ENCODE results near the gene FREM3. TPM values are rescaled to one million over a fixed set of nuclear protein-coding genes. Genes with fewer than 3 reads are reported as not detected.

FREM3 gene
- total RNA-seq, 1 donor from 2014 or later, result 0.56 TPM

- no peak for DNase-seq (ENCODE audit: low spot score)
- TF ChIP-seq CTCF (IDR thresholded peaks at IDR 0.05; ENCODE audit: unreplicated experiment), result no peak
- Mint-ChIP-seq H3K27me3 (ENCODE audit: unreplicated experiment) (no peaks in the 10 kb centered on the region), H3K4me1 (ENCODE audit: unreplicated experiment) (no peaks in the 10 kb centered on the region), H3K27ac (ENCODE audit: unreplicated experiment) (no peak overlapping the region), H3K36me3 (ENCODE audit: low read depth, unreplicated experiment) (peaks cover 4% of the 10 kb centered on the region), H3K4me3 (ENCODE audit: unreplicated experiment) (no peak overlapping the region), H3K9me3 (ENCODE audit: unreplicated experiment) (peaks cover 6% of the 10 kb centered on the region)
Observed at GRCh38 chr4:143668930-143669552, 31.4 kb downstream of the FREM3 start.

- no peaks in the 10 kb centered on the region for H3K4me1 Mint-ChIP-seq (ENCODE audit: unreplicated experiment)
- TF ChIP-seq CTCF (IDR thresholded peaks at IDR 0.05; ENCODE audit: unreplicated experiment), result no peak
- H3K27ac Mint-ChIP-seq (ENCODE audit: unreplicated experiment), result no peak overlapping the region
- DNase-seq (ENCODE audit: low spot score), result no peak
- H3K9me3 Mint-ChIP-seq (ENCODE audit: unreplicated experiment), result peaks cover 10% of the 10 kb centered on the region
- H3K4me3 Mint-ChIP-seq (ENCODE audit: unreplicated experiment), result no peak overlapping the region
- no peaks in the 10 kb centered on the region for H3K27me3 Mint-ChIP-seq (ENCODE audit: unreplicated experiment)
- H3K36me3 Mint-ChIP-seq (ENCODE audit: low read depth, unreplicated experiment), result peaks cover 4% of the 10 kb centered on the region
Observed at GRCh38 chr4:143667461-143667860, 33.0 kb downstream of the FREM3 start.

GRCh38 chr4:143658336-143658735 lies 42.1 kb downstream of the FREM3 start:
- no peak for DNase-seq (ENCODE audit: low spot score)
- Mint-ChIP-seq H3K4me1 (ENCODE audit: unreplicated experiment) (no peaks in the 10 kb centered on the region), H3K9me3 (ENCODE audit: unreplicated experiment) (no peaks in the 10 kb centered on the region), H3K4me3 (ENCODE audit: unreplicated experiment) (no peak overlapping the region), H3K27me3 (ENCODE audit: unreplicated experiment) (peaks cover 1% of the 10 kb centered on the region), H3K36me3 (ENCODE audit: low read depth, unreplicated experiment) (no peaks in the 10 kb centered on the region), H3K27ac (ENCODE audit: unreplicated experiment) (no peak overlapping the region)
- no peak for TF ChIP-seq CTCF (IDR thresholded peaks at IDR 0.05; ENCODE audit: unreplicated experiment)

- H3K4me3 Mint-ChIP-seq (ENCODE audit: unreplicated experiment), result no peak overlapping the region
- H3K9me3 Mint-ChIP-seq (ENCODE audit: unreplicated experiment), result no peaks in the 10 kb centered on the region
- H3K27ac Mint-ChIP-seq (ENCODE audit: unreplicated experiment), result no peak overlapping the region
- no peaks in the 10 kb centered on the region for H3K36me3 Mint-ChIP-seq (ENCODE audit: low read depth, unreplicated experiment)
- DNase-seq (ENCODE audit: low spot score), result no peak
- H3K4me1 Mint-ChIP-seq (ENCODE audit: unreplicated experiment), result no peaks in the 10 kb centered on the region
- no peak for TF ChIP-seq CTCF (IDR thresholded peaks at IDR 0.05; ENCODE audit: unreplicated experiment)
- peaks cover 1% of the 10 kb centered on the region for H3K27me3 Mint-ChIP-seq (ENCODE audit: unreplicated experiment)
Observed at GRCh38 chr4:143654571-143654970, 45.9 kb downstream of the FREM3 start.

- Mint-ChIP-seq H3K4me3 (ENCODE audit: unreplicated experiment) (no peak overlapping the region), H3K36me3 (ENCODE audit: low read depth, unreplicated experiment) (no peaks in the 10 kb centered on the region), H3K27ac (ENCODE audit: unreplicated experiment) (no peak overlapping the region), H3K27me3 (ENCODE audit: unreplicated experiment) (no peaks in the 10 kb centered on the region), H3K4me1 (ENCODE audit: unreplicated experiment) (no peaks in the 10 kb centered on the region), H3K9me3 (ENCODE audit: unreplicated experiment) (peaks cover 4% of the 10 kb centered on the region)
- TF ChIP-seq CTCF (IDR thresholded peaks at IDR 0.05; ENCODE audit: unreplicated experiment), result no peak
- no peak for DNase-seq (ENCODE audit: low spot score)
Observed at GRCh38 chr4:143653031-143653430, 47.4 kb downstream of the FREM3 start.
